Activated CD4-positive, alpha-beta memory T cell treated with anti-CD3 and anti-CD28 coated beads, Interleukin-2, amount 10 ng/mL, durations not matched to agents 7 days and 5 days (primary cell): ENCODE results near the gene TTYH2. TPM values are rescaled to one million over a fixed set of nuclear protein-coding genes. Genes with fewer than 3 reads are reported as not detected.
A peak's percentile ranks its signal among the peaks of the same experiment; 100 is the strongest.
"Not testable (repeated sequence)": the region's sequence is repeated elsewhere in the genome, so short reads cannot be mapped to it uniquely, and the experiment has no call there.

Experiments
- CTCF ChIA-PET: fragments of 350-600 bp; sonication (Branson Sonifier 250); formaldehyde crosslinking; loops from one replicate; lab custom pipeline; 2021; ENCODE audit warnings: antibody characterized with exemption, inconsistent platforms; lab: Charles Lee
- POLR2A ChIA-PET: fragments of 350-600 bp; sonication (Branson Sonifier 250); formaldehyde crosslinking; loops from one replicate; lab custom pipeline; 2021; ENCODE audit warnings: antibody characterized with exemption; lab: Charles Lee
- DNase-seq: peaks from one replicate; pipeline ENCODE4 v3.0.0-alpha.2; 2020
- H3K27ac Mint-ChIP-seq: one replicate; pipeline ENCODE4 v1.8.0; 2021; ENCODE audit warnings: mild to moderate bottlenecking, mixed read lengths
- H3K27me3 Mint-ChIP-seq: one replicate; pipeline ENCODE4 v1.8.0; 2021; ENCODE audit warnings: mixed read lengths
- H3K36me3 Mint-ChIP-seq: one replicate; pipeline ENCODE4 v1.8.0; 2021; ENCODE audit warnings: low read depth, mixed read lengths
- H3K4me1 Mint-ChIP-seq: one replicate; pipeline ENCODE4 v1.8.0; 2021; ENCODE audit warnings: mixed read lengths
- H3K4me3 Mint-ChIP-seq: one replicate; pipeline ENCODE4 v1.8.0; 2021; ENCODE audit warnings: mild to moderate bottlenecking, mixed read lengths
- H3K9me3 Mint-ChIP-seq: one replicate; pipeline ENCODE4 v1.8.0; 2021; ENCODE audit warnings: mixed read lengths
- total RNA-seq, 2 experiments: library from RNA; stranded (reverse); gene quantifications; one replicate each; pipeline ENCODE4 v1.2.3, GENCODE V29; 2021

TTYH2 gene
- total RNA-seq, 2 experiments from 2014 or later = 23.8 to 25.6 TPM

GRCh38 chr17:74267987-74268499 is 54.7 kb downstream of the TTYH2 start:
- Mint-ChIP-seq H3K27me3 (peaks cover 4% of the 10 kb centered on the region), H3K36me3 (no peaks in the 10 kb centered on the region), H3K4me1 (peaks cover 8% of the 10 kb centered on the region), H3K4me3 (no peak overlapping the region), H3K9me3 (no peaks in the 10 kb centered on the region), H3K27ac (no peak overlapping the region)
- ChIA-PET POLR2A (interaction anchor here (0.6 kb wide), 1 partner anchor 16 kb away, joined by 3 read pairs; no protein-coding TSS in a partner anchor), CTCF (interaction anchor here (1.1 kb wide), 1 partner anchor 15 kb away, joined by 5 read pairs; no protein-coding TSS in a partner anchor)
- no peak for DNase-seq

DNA sequence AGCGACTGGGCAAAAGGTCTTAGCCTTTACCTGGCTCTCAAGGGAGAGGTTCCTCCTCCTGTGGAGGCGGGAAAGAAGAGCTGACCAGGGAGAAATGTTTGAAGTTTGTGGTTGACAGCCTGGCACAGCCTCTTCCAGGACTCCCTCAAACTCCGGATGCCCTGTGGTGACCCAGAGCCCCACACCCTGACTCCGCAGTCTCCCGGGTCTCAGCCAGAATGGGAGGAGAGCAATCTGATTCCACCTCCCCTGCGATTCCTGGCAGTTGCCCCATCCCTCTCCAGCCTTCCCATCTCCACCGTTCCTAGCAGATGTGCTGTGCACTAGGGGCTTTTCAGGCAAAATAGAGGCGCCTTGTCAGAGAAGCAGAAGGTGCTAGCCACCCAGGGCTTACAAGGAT is 55.2 kb downstream of the TTYH2 start:
- Mint-ChIP-seq H3K27ac (no peak overlapping the region), H3K4me3 (no peak overlapping the region), H3K36me3 (no peaks in the 10 kb centered on the region), H3K9me3 (no peaks in the 10 kb centered on the region), H3K4me1 (peaks cover 11% of the 10 kb centered on the region), H3K27me3 (peaks cover 4% of the 10 kb centered on the region)
- POLR2A ChIA-PET = no interaction called here
- CTCF ChIA-PET = interaction anchor here (1.1 kb wide), 1 partner anchor 14 kb away, joined by 5 read pairs; no protein-coding TSS in a partner anchor
- no peak for DNase-seq

DNA sequence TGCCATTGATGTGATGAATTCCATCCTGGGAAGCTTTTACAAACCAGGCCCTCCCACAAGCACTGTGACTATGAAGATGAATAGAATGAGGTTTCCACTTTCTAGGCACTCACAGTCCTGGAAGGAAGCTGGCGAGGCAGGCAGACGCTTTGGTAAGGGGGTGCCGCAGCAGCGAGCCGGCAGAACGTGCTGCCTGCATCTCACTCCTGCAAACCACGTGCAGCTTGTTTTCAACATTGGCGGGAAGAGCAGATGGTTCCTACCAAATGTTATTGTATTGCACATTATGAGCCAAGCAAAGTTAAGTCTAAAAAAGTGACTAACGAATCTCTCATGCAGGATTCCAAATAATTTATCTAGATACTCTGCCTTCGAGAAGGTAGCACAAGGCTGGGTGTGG is 57.0 kb downstream of the TTYH2 start:
- CTCF ChIA-PET = interaction anchor here (1.8 kb wide), 1 partner anchor 26 kb away, joined by 7 read pairs; no protein-coding TSS in a partner anchor

DNA sequence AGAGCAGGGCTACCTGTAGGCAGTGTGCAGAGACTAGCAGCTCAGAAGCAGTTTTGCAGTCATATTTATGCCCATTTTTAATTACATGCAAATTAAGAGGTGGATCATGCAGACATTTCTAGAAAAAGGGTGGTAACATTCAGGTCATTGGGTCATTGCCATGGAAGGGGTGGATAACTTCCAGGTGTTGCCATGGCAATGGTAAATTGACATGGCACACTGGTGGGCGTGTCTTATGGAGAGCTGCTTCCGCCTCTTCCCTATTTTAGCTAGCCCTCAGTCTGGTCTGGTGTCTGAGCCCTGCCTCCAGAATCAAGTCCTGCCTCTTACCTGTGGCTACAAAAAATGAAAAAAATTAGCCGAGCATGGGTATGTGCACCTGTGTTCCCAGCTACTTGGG is 57.9 kb downstream of the TTYH2 start:
- Mint-ChIP-seq H3K4me1 (peaks cover 37% of the 10 kb centered on the region), H3K4me3 (no peak overlapping the region), H3K27ac (no peak overlapping the region), H3K27me3 (peaks cover 4% of the 10 kb centered on the region), H3K36me3 (no peaks in the 10 kb centered on the region), H3K9me3 (no peaks in the 10 kb centered on the region)
- ChIA-PET CTCF (interaction anchor here (1.0 to 1.8 kb wide), 2 partner anchors 25 to 30 kb away, joined by 3 to 7 read pairs; no protein-coding TSS in a partner anchor), POLR2A (interaction anchor here (1.3 kb wide), 1 partner anchor 10 kb away, joined by 3 read pairs; no protein-coding TSS in a partner anchor)
- no peak for DNase-seq

More for the DNA sequence above, 57.0 kb downstream of the TTYH2 start:
- H3K27ac Mint-ChIP-seq = no peak overlapping the region
- no peak overlapping the region for H3K4me3 Mint-ChIP-seq
- no peak for DNase-seq
- peaks cover 4% of the 10 kb centered on the region for H3K27me3 Mint-ChIP-seq
- H3K36me3 Mint-ChIP-seq = no peaks in the 10 kb centered on the region
- H3K9me3 Mint-ChIP-seq = no peaks in the 10 kb centered on the region
- POLR2A ChIA-PET = interaction anchor here (1.3 kb wide), 1 partner anchor 11 kb away, joined by 3 read pairs; no protein-coding TSS in a partner anchor
- H3K4me1 Mint-ChIP-seq = peaks cover 28% of the 10 kb centered on the region

GRCh38 chr17:74271901-74272561 is 58.7 kb downstream of the TTYH2 start:
- peaks cover 43% of the 10 kb centered on the region for H3K4me1 Mint-ChIP-seq
- H3K27ac Mint-ChIP-seq = no peak overlapping the region
- H3K4me3 Mint-ChIP-seq = no peak overlapping the region
- H3K36me3 Mint-ChIP-seq = no peaks in the 10 kb centered on the region
- ChIA-PET CTCF (interaction anchor here (1.8 kb wide), 1 partner anchor 24 kb away, joined by 7 read pairs; no protein-coding TSS in a partner anchor), POLR2A (no interaction called here)
- DNase-seq = no peak
- no peaks in the 10 kb centered on the region for H3K9me3 Mint-ChIP-seq
- H3K27me3 Mint-ChIP-seq = peaks cover 4% of the 10 kb centered on the region

DNA sequence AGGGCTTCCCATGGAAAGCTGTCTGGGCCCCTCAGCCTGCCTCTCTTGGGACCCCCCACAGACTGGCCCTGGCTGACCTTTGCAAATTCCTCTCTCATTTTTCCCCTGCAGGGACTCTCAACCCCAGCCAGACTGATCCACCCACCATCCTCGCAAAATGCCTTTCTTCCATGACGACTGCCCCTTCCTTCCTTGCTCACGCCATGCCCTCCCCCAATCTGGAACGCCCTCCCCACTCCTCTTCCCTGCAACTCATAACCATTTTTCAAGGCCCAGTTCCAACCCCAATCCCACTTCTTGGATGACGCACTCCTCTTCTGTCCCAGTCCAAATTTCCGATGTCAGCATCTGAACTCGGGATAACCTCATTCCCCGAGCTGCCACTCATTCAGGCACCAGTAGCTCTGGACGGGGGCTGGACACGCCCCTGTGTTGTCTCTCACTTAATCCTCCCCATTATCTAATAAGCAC is 59.4 kb downstream of the TTYH2 start:
- CTCF ChIA-PET = no interaction called here
- POLR2A ChIA-PET = no interaction called here

DNA sequence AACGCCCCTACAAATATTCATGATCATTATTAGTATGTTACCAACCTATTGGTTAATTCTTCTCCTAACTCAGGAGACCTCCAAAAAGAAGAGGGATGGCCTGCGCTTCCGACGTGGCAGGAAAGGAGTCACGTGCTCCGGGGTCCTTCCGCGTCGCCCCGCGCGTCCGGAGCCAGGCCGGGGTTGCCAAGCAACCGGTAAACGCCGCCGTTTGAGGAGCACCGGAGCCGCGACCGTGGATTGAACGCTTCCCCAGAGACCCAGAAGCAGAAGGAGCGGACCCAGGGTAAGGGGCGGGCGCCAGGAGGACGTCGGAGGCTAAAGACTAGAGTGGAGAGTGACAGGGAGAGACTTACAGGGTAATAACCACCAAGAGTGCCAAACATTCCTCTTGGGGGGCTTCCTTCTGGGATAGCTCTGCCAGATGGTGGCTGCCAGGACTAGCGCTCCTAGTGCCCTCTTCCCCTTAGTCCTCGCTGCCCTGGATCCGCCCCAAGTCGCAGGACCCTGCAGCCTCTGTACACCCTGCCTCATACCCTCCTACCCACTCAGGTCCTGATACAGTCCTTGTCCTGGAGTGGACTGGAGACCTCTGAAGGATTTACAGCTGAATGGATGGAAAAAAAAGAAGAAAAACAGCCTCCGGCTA is 60.8 kb downstream of the TTYH2 start, which contains the start of gene DNAI2:
Gene DNAI2, plus strand, starts transcription at position 175 of the 649 bp plus-strand sequence. CDS start 7,584 bp downstream, outside the sequence.
- Mint-ChIP-seq H3K27ac (peak within 1 kb of the TSS; percentile 70), H3K4me3 (peak within 1 kb of the TSS; percentile 69), H3K4me1 (peaks cover 50% of the 10 kb centered on the region), H3K27me3 (no peaks in the 10 kb centered on the region), H3K9me3 (no peaks in the 10 kb centered on the region), H3K36me3 (no peaks in the 10 kb centered on the region)
- peak; percentile 44 for DNase-seq
- ChIA-PET CTCF (interaction anchor here (0.8 to 1.2 kb wide), 3 partner anchors 11 to 61 kb away, joined by 3 read pairs; partner anchors contain the start of gene TTYH2), POLR2A (interaction anchor here (1.2 to 1.9 kb wide), 2 partner anchors 9 to 25 kb away, joined by 3 to 11 read pairs; no protein-coding TSS in a partner anchor)

More for the DNA sequence above, 59.4 kb downstream of the TTYH2 start:
- H3K36me3 Mint-ChIP-seq = no peaks in the 10 kb centered on the region
- H3K27ac Mint-ChIP-seq = no peak overlapping the region
- no peaks in the 10 kb centered on the region for H3K9me3 Mint-ChIP-seq
- H3K4me1 Mint-ChIP-seq = peaks cover 44% of the 10 kb centered on the region
- H3K4me3 Mint-ChIP-seq = no peak overlapping the region
- DNase-seq = no peak
- H3K27me3 Mint-ChIP-seq = peaks cover 4% of the 10 kb centered on the region

DNA sequence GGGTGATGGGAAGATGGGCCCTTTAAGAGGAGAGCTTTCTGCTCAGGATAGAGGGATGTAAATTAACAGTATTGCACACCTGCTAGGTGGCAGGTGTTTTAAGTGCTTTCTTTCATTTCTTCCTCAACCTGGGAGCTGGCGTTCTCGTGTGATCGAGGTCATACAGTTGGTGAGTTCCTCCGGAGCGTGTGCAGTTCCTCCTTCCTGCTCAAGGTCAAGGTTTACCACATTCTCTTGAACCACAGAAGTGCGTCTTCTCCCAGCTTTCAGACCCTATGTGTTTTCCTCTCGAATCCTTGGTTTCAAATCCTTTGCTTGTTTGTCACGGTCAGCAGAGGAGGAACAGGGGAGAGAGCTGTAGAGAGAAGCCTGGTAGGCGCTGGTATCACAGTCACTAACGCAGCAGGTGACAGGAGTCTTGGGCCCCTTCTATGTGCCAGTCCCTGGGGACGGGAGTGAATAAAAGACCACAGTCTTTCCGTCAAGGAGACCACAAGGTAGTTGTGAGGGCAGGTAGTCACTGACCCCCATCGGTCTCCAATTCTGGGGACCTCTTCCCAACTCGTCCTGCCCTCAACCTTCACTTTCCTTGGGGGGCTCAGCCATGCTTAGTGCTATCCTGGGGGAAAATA is 61.5 kb downstream of the TTYH2 start:
- CTCF ChIA-PET = interaction anchor here (0.8 to 1.2 kb wide), 3 partner anchors 10 to 62 kb away, joined by 3 read pairs; partner anchors contain the start of gene TTYH2
- H3K27me3 Mint-ChIP-seq = no peaks in the 10 kb centered on the region
- H3K4me3 Mint-ChIP-seq = peak overlapping the region; percentile 69
- H3K27ac Mint-ChIP-seq = peak overlapping the region; percentile 70
- peaks cover 56% of the 10 kb centered on the region for H3K4me1 Mint-ChIP-seq
- no peak for DNase-seq
- H3K36me3 Mint-ChIP-seq = peaks cover 2% of the 10 kb centered on the region
- POLR2A ChIA-PET = interaction anchor here (1.2 to 1.9 kb wide), 3 partner anchors 9 to 24 kb away, joined by 3 to 11 read pairs (median 5); no protein-coding TSS in a partner anchor
- H3K9me3 Mint-ChIP-seq = no peaks in the 10 kb centered on the region

GRCh38 chr17:74276051-74276476 is 62.7 kb downstream of the TTYH2 start:
- Mint-ChIP-seq H3K36me3 (peaks cover 3% of the 10 kb centered on the region), H3K4me1 (peaks cover 69% of the 10 kb centered on the region), H3K27me3 (no peaks in the 10 kb centered on the region), H3K27ac (peak overlapping the region; percentile 40), H3K9me3 (no peaks in the 10 kb centered on the region), H3K4me3 (no peak overlapping the region)
- ChIA-PET CTCF (no interaction called here), POLR2A (interaction anchor here (1.4 to 1.9 kb wide), 2 partner anchors 8 to 20 kb away, joined by 5 to 11 read pairs; no protein-coding TSS in a partner anchor)
- no peak for DNase-seq

DNA sequence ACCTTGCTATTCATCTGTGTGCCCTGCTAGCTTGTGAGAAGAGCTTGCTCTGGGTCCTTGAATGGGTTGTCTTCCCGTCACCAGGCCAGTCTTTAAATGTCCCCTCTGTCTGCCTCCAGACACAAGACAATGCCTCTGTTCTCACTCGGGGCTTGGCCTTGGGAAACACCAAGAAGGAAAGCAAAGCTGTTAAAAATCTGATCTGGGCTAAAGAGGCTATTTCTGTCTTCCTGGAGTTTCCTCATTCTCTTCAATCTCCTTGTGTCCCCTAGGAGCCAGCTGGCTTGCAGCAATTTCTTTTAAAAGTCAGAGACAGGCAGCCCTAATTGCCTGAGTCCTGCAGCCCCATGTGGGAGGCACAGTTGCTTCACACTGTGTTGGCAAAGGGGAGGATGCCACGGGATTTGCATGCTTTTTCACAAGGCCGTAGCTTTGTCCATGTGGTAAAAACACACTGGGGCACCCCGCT is 63.2 kb downstream of the TTYH2 start:
- DNase-seq = no peak
- H3K36me3 Mint-ChIP-seq = peaks cover 3% of the 10 kb centered on the region
- peaks cover 73% of the 10 kb centered on the region for H3K4me1 Mint-ChIP-seq
- peak overlapping the region; percentile 27 for H3K27ac Mint-ChIP-seq
- CTCF ChIA-PET = no interaction called here
- POLR2A ChIA-PET = interaction anchor here (1.4 kb wide), 1 partner anchor 20 kb away, joined by 5 read pairs; no protein-coding TSS in a partner anchor
- no peak overlapping the region for H3K4me3 Mint-ChIP-seq
- no peaks in the 10 kb centered on the region for H3K9me3 Mint-ChIP-seq
- H3K27me3 Mint-ChIP-seq = no peaks in the 10 kb centered on the region

DNA sequence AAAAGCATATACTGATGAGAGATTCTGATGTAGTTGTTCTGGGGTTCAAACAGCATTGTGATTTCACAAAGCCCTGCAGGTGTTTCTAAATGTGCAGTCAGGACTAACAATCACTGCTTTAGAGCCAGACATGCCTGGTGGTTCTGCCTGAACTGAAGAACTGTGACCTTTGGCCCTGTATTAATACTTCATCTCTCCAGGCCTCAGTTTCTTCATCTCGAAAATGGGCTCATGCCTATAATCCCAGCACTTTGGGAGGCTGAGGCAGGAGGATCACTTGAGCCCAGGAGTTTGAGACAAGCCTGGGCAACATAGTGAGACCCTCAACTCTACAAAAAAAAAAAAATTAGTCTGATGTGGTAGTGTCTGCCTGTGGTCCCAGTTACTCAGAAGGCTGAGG is 64.6 kb downstream of the TTYH2 start:
- POLR2A ChIA-PET = no interaction called here
- CTCF ChIA-PET = no interaction called here
- no peak for DNase-seq
- Mint-ChIP-seq H3K36me3 (peaks cover 3% of the 10 kb centered on the region), H3K27ac (peak overlapping the region; percentile 49), H3K4me3 (no peak overlapping the region), H3K9me3 (no peaks in the 10 kb centered on the region), H3K27me3 (no peaks in the 10 kb centered on the region), H3K4me1 (peaks cover 86% of the 10 kb centered on the region)

GRCh38 chr17:74279617-74280016 is 66.2 kb downstream of the TTYH2 start:
- Mint-ChIP-seq H3K27ac (peak overlapping the region; percentile 100), H3K4me1 (peaks cover 83% of the 10 kb centered on the region)
- H3K27me3 Mint-ChIP-seq, DNase-seq, H3K36me3 Mint-ChIP-seq, H3K9me3 Mint-ChIP-seq, H3K4me3 Mint-ChIP-seq: not testable (repeated sequence)
- ChIA-PET POLR2A (interaction anchor here (0.6 to 2.5 kb wide), 6 partner anchors 15 to 75 kb away, joined by 3 to 10 read pairs (median 5); partner anchors contain the start of gene TTYH2), CTCF (interaction anchor here (0.9 to 9.3 kb wide), 2 partner anchors 16 to 20 kb away, joined by 3 to 58 read pairs; no protein-coding TSS in a partner anchor)
